HG03060 (cell line): ENCODE results near the gene PRAME.
"Not testable (repeated sequence)": the region's sequence is repeated elsewhere in the genome, so short reads cannot be mapped to it uniquely, and the experiment has no call there.

Experiments used
- ATAC-seq: cut with Tn5 transposase; IDR thresholded peaks from one replicate; pipeline ENCODE4 v1.9.1; 2021; ENCODE audit warnings: low read depth, moderate number of reproducible peaks; ENCODE audit not compliant: unreplicated experiment

The PRAME gene

GRCh38 chr22:22558972-22559603 is at the start of gene PRAME:
Gene PRAME, minus strand, starts transcription at chr22:22559265. Its CDS starts 2,433 bp downstream, at chr22:22556832.
- ATAC-seq, result no peak

GRCh38 chr22:22608022-22608421 is 49.0 kb upstream of the PRAME start:
- not testable (repeated sequence) for ATAC-seq

GRCh38 chr22:22605074-22605404 is 46.0 kb upstream of the PRAME start:
- ATAC-seq, result no peak

- no peak for ATAC-seq
These were observed 45.4 kb upstream of the PRAME start for GRCh38 chr22:22604326-22605073.

- ATAC-seq, result no peak
These were observed 44.4 kb upstream of the PRAME start for GRCh38 chr22:22603470-22603947.

- no peak for ATAC-seq
These were observed 41.6 kb upstream of the PRAME start for GRCh38 chr22:22600531-22601261.

GRCh38 chr22:22599248-22599647 is 40.2 kb upstream of the PRAME start:
- no peak for ATAC-seq

- ATAC-seq, result no peak
These were observed 39.1 kb upstream of the PRAME start for GRCh38 chr22:22598144-22598543.

GRCh38 chr22:22595001-22595835 is 36.2 kb upstream of the PRAME start:
- no peak for ATAC-seq

GRCh38 chr22:22593964-22594656 is 35.0 kb upstream of the PRAME start:
- no peak for ATAC-seq

GRCh38 chr22:22593250-22593649 is 34.2 kb upstream of the PRAME start:
- ATAC-seq, result no peak

GRCh38 chr22:22591348-22592299 is 32.6 kb upstream of the PRAME start:
- ATAC-seq, result no peak

GRCh38 chr22:22590136-22590891 is 31.2 kb upstream of the PRAME start:
- no peak for ATAC-seq

GRCh38 chr22:22588485-22589164 is 29.6 kb upstream of the PRAME start:
- no peak for ATAC-seq

GRCh38 chr22:22587577-22588188 is 28.6 kb upstream of the PRAME start:
- ATAC-seq, result no peak

- ATAC-seq, result no peak
These were observed 25.7 kb upstream of the PRAME start for GRCh38 chr22:22584722-22585121.

GRCh38 chr22:22583030-22583429 is 24.0 kb upstream of the PRAME start:
- no peak for ATAC-seq
